GM19025 (cell line): ENCODE results near the gene ARHGAP18.

Experiments
- ATAC-seq: cut with Tn5 transposase; IDR thresholded peaks from one replicate; pipeline ENCODE4 v1.9.1; 2021; ENCODE audit warnings: mild to moderate bottlenecking, low read depth, moderate library complexity; ENCODE audit not compliant: unreplicated experiment

The ARHGAP18 gene

GRCh38 chr6:129695373-129696027 lies 14.5 kb downstream of the ARHGAP18 start:
- ATAC-seq: peak; percentile 63

DNA sequence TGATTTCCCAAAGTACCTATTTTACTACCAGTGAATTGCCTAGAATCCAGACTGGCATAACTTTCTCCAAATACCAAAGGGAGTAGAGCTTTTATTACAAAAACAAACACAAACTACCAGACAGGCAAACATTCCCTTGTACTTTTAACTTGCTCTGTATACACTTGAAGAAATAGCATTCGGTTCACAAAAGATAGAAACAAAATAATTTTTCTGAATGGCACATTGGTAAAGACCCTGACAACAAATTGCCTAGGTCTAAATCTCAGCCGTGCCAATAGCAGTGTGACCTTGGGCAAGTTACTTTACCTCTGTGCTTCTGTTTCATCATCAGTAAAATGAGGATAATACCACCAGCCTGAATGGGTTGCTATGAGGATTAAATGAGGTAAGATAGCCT lies 15.9 kb downstream of the ARHGAP18 start:
- no peak for ATAC-seq

DNA sequence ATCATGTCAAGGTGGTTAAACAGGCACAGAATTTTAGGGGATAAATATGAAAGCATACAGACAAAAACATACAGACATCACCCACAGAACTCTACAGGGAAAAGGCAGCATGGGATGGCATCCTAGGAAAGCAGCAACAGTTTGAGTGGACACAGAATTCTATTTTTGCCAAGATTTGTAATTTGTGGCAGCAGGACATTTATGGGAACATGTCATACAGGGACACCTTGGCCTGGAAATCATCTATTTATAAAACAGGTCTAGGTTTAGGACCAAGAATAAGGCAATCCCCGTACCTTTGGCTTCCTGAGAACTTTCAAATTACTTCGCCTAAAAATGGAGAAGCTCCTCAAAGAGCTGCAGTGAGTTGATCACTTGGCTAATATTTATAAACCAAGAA lies 17.5 kb downstream of the ARHGAP18 start:
- no peak for ATAC-seq

GRCh38 chr6:129691709-129692108 lies 18.3 kb downstream of the ARHGAP18 start:
- ATAC-seq: no peak

DNA sequence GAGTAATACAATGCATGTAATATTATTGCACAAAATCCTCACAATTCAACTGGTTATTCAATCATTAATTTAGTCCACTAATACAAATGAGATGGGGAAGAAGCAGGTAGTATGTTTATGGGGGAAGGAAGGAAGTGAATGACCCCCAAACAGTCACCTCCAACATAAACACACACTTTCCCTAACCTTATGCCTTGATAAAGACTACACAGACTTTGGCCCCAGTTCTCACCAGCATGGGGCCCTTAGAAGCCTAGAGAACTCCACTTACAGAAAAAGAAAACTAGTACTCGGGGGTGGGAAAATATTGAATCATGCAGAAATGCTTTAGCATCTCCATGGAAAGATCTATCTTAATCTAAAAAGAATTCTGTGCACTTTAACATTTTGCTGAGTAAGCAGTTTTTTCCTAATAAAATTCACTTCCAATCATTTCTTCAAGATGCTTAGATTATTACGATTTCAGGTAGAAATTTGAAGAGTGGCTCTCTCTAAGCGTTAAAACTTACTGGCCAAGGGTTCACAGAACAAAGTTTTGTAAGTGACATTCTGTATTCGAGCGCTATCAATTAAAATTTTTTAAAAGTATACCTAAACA lies 18.8 kb downstream of the ARHGAP18 start:
- ATAC-seq: no peak

GRCh38 chr6:129686941-129687627 lies 22.9 kb downstream of the ARHGAP18 start:
- ATAC-seq: peak; percentile 59

DNA sequence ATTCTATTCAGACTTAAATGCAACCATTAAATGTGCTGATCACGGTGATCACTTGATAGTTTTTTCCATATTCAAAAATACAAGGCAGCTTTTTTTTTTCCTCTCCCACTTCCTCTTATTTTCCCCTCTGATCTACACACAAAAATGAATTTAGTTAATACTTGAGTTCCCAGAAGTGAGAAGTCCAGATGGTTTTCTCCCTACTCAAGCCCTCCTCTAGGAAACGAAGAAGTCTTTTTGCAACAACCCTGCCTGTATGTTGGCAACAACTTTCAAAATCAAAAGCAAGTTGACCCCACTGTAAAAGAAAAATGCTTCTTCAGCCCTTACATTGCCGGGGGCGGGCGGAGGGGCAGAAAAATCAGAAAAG lies 24.3 kb downstream of the ARHGAP18 start:
- ATAC-seq: no peak

- no peak for ATAC-seq
These were observed 24.9 kb downstream of the ARHGAP18 start for GRCh38 chr6:129684903-129685661.

GRCh38 chr6:129684323-129684884 lies 25.6 kb downstream of the ARHGAP18 start:
- no peak for ATAC-seq

GRCh38 chr6:129683601-129684322 lies 26.2 kb downstream of the ARHGAP18 start:
- ATAC-seq: peak; percentile 95

DNA sequence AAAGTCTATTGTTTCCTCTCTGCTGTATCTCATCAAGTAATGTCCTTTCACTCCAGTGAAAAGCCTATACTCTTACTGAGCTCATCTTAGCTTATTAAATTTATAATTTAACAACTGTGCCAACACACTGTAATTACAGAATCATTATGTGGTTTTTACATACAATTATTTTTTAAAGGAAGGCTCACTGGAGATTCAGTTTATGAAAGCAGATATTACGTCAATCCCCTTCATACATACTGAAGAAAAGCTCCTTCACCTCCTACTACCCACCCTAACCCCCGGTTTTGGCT lies 28.1 kb downstream of the ARHGAP18 start:
- no peak for ATAC-seq

- no peak for ATAC-seq
These were observed 29.3 kb downstream of the ARHGAP18 start for GRCh38 chr6:129680633-129681032.

GRCh38 chr6:129679758-129680157 lies 30.2 kb downstream of the ARHGAP18 start:
- ATAC-seq: no peak

DNA sequence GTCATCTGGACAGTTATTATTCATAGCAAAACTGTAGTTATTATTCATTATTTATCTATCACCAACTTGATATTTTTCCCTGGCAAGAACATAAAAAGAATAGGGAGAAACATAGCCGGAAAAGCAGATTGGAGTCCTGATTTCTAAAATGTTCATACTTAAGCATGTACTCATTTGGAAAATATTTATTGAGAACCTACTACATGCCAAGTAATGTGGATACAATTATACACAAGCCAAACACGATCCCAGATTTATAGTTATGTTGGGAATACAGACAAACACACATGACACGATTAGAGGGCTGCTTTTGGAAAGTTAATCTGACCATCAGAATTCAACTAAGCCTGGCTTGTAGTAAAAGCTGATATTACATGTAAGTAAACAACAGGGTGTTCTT lies 30.7 kb downstream of the ARHGAP18 start:
- no peak for ATAC-seq

DNA sequence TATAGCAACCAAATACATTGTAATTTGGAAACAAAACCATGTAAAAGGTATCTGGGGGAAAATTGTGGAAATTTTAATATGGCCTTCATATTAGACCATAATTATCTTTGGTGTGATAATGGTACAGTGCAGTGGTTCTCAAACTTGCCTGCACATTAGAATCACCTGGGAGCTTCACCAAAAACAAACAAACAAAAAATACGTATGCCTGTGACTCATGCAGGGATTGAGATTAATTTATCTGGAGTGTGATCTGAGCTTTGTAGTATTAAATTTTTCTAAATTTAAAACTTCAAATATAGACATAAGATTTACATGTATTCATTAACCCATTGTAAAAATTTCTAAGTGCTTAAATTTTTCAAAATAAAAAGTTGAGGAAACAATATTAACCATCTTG lies 31.5 kb downstream of the ARHGAP18 start:
- ATAC-seq: no peak

- ATAC-seq: no peak
These were observed 32.2 kb downstream of the ARHGAP18 start for GRCh38 chr6:129677620-129678325.

GRCh38 chr6:129675669-129676472 lies 34.1 kb downstream of the ARHGAP18 start:
- no peak for ATAC-seq

GRCh38 chr6:129673748-129674147 lies 36.2 kb downstream of the ARHGAP18 start:
- ATAC-seq: no peak
